Karpas-422 (cell line): ENCODE results near the gene TAS2R30. TPM values are rescaled to one million over a fixed set of nuclear protein-coding genes. Genes with fewer than 3 reads are reported as not detected.
"Not testable (repeated sequence)": the region's sequence is repeated elsewhere in the genome, so short reads cannot be mapped to it uniquely, and the experiment has no call there.

Experiments
- DNase-seq: peaks from one replicate; pipeline ENCODE4 v3.0.0-alpha.2; 2015
- H2AFZ ChIP-seq: fragments of 200-600 bp; sonication (generic); 2 replicates; pipeline ENCODE4 v1.6.1; 2014; ENCODE audit warnings: antibody characterized with exemption, low read length, mixed read lengths
- H3K27ac ChIP-seq: fragments of 200-600 bp; sonication (generic); 2 replicates; pipeline ENCODE4 v1.5.1; 2014; ENCODE audit warnings: mild to moderate bottlenecking, low read length, moderate library complexity
- H3K27me3 ChIP-seq: fragments of 200-600 bp; sonication (generic); 2 replicates; pipeline ENCODE4 v1.6.1; 2014; ENCODE audit warnings: low read length, mixed read lengths
- H3K36me3 ChIP-seq: fragments of 200-600 bp; sonication (generic); 2 replicates; pipeline ENCODE4 v1.6.1; 2014; ENCODE audit warnings: low read length, mixed read lengths; ENCODE audit not compliant: insufficient read depth
- H3K4me1 ChIP-seq: fragments of 200-600 bp; sonication (generic); 2 replicates; pipeline ENCODE4 v1.6.1; 2014; ENCODE audit warnings: mild to moderate bottlenecking, low read length, mixed read lengths
- H3K4me2 ChIP-seq: fragments of 200-600 bp; sonication (generic); 2 replicates; pipeline ENCODE4 v1.6.1; 2014; ENCODE audit warnings: low read length, low read depth, mild to moderate bottlenecking; ENCODE audit not compliant: poor library complexity, severe bottlenecking
- H3K4me3 ChIP-seq: fragments of 200-600 bp; sonication (generic); 2 replicates; pipeline ENCODE4 v1.5.1; 2014; ENCODE audit warnings: mild to moderate bottlenecking, antibody characterized with exemption, low read length, mixed read lengths
- H3K79me2 ChIP-seq: fragments of 200-600 bp; sonication (generic); 2 replicates; pipeline ENCODE4 v1.6.1; 2014; ENCODE audit warnings: mild to moderate bottlenecking, low read length, mixed read lengths
- H3K9ac ChIP-seq: fragments of 200-600 bp; sonication (generic); 2 replicates; pipeline ENCODE4 v1.6.0; 2014; ENCODE audit warnings: low read length
- H3K9me2 ChIP-seq: fragments of 200-600 bp; sonication (generic), shearing (Covaris generic); replicated peaks from 2 replicates; pipeline ENCODE4 v1.6.0; 2014; ENCODE audit warnings: mild to moderate bottlenecking, low read length, moderate library complexity; ENCODE audit not compliant: insufficient read depth
- H3K9me3 ChIP-seq: fragments of 300-700, 200-600 bp; sonication (generic); 2 replicates; pipeline ENCODE4 v1.6.1; 2014; ENCODE audit warnings: low read length, mixed read lengths
- H4K20me1 ChIP-seq: fragments of 200-600 bp; sonication (generic); 2 replicates; pipeline ENCODE4 v1.6.1; 2014; ENCODE audit warnings: mild to moderate bottlenecking, antibody characterized with exemption, low read length, low read depth; ENCODE audit not compliant: insufficient read depth
- total RNA-seq: library from RNA; depleted of rRNA; stranded (reverse); fragments of >200 nt; shearing (Covaris generic); gene quantifications from 2 replicates; pipeline ENCODE4 v1.2.3, GENCODE V29; 2014; ENCODE audit warnings: low replicate concordance

Gene TAS2R30
- total RNA-seq, 1 experiment from 2014 or later: 13.9 TPM

DNA sequence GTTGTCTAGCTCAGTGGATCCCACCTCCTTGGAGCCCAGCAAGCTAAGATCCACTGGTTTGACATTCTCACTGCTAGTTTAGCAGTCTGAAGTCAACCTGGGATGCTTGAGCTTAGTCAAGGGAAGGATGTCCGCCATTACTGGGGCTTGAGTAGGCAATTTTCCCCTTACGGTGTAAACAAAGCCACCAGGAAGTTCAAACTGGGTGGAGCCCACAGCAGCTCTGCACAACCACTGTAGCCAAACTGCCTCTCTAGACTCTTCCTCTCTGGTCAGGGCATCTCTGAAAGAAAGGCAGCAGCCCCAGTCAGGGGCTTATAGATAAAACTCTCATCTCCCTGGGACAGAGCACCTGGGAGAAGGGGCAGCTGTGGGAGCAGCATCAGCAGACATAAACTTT is 25.6 kb downstream of the TAS2R30 start:
- Histone ChIP-seq H3K9me2 (no peaks in the 10 kb centered on the region), H4K20me1 (no peaks in the 10 kb centered on the region), H3K79me2 (peaks cover 89% of the 10 kb centered on the region), H2AFZ (no peak overlapping the region), H3K27ac (no peak overlapping the region), H3K9me3 (0 out of 2 replicates have a peak, but pooled peaks cover under 1% of the 10 kb centered on the region), H3K4me2 (no peak overlapping the region), H3K27me3 (no peaks in the 10 kb centered on the region), H3K9ac (no peak overlapping the region), H3K4me1 (no peaks in the 10 kb centered on the region), H3K4me3 (no peak overlapping the region), H3K36me3 (0 out of 2 replicates have a peak, but pooled peaks cover 10% of the 10 kb centered on the region)
- DNase-seq: no peak

GRCh38 chr12:11107719-11108118 is 26.7 kb downstream of the TAS2R30 start:
- no peak overlapping the region for H3K9ac ChIP-seq
- 0 out of 2 replicates have a peak, but pooled peaks cover 3% of the 10 kb centered on the region for H3K9me3 ChIP-seq
- H3K4me2 ChIP-seq: no peak overlapping the region
- no peaks in the 10 kb centered on the region for H3K9me2 ChIP-seq
- DNase-seq: no peak
- 0 out of 2 replicates have a peak, but pooled peaks cover 11% of the 10 kb centered on the region for H3K36me3 ChIP-seq
- peaks cover 85% of the 10 kb centered on the region for H3K79me2 ChIP-seq
- no peak overlapping the region for H2AFZ ChIP-seq
- H3K4me1 ChIP-seq: no peaks in the 10 kb centered on the region
- H3K27ac ChIP-seq: no peak overlapping the region
- no peaks in the 10 kb centered on the region for H3K27me3 ChIP-seq
- H4K20me1 ChIP-seq: no peaks in the 10 kb centered on the region
- H3K4me3 ChIP-seq: no peak overlapping the region

DNA sequence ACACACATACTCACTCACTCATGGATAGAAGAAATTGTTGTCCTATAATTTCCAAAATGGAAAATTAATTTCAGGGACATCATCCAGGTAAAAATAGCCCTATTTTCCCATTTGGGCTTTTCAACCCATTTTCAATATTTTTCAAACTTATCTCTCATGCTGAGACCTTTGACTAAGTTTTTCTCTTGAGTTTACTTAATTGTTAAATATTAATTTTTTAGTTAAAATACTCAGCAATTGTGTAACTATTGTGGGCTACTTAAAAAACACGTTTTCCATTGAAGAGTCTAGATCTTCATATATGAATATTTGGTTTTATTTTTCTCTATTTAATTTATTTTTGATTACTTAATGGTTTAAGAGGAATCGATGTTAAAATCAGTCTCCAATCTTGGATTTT is 28.2 kb downstream of the TAS2R30 start:
- H3K9me3 ChIP-seq: 0 out of 2 replicates have a peak, but pooled peaks cover 3% of the 10 kb centered on the region
- H3K9ac ChIP-seq: no peak overlapping the region
- H3K9me2 ChIP-seq: no peaks in the 10 kb centered on the region
- no peak overlapping the region for H3K4me3 ChIP-seq
- no peak overlapping the region for H3K4me2 ChIP-seq
- no peaks in the 10 kb centered on the region for H3K27me3 ChIP-seq
- no peak overlapping the region for H2AFZ ChIP-seq
- H3K27ac ChIP-seq: no peak overlapping the region
- H4K20me1 ChIP-seq: no peaks in the 10 kb centered on the region
- 0 out of 2 replicates have a peak, but pooled peaks cover 11% of the 10 kb centered on the region for H3K36me3 ChIP-seq
- H3K79me2 ChIP-seq: peaks cover 76% of the 10 kb centered on the region
- no peaks in the 10 kb centered on the region for H3K4me1 ChIP-seq
- no peak for DNase-seq

GRCh38 chr12:11105546-11105945 is 28.9 kb downstream of the TAS2R30 start:
- Histone ChIP-seq H3K36me3 (0 out of 2 replicates have a peak, but pooled peaks cover 11% of the 10 kb centered on the region), H4K20me1 (no peaks in the 10 kb centered on the region), H3K79me2 (peaks cover 75% of the 10 kb centered on the region), H3K9me2 (no peaks in the 10 kb centered on the region), H3K4me2 (no peak overlapping the region), H2AFZ (no peak overlapping the region), H3K9me3 (0 out of 2 replicates have a peak, but pooled peaks cover 3% of the 10 kb centered on the region), H3K9ac (no peak overlapping the region), H3K4me1 (no peaks in the 10 kb centered on the region), H3K27ac (no peak overlapping the region), H3K4me3 (no peak overlapping the region), H3K27me3 (no peaks in the 10 kb centered on the region)
- DNase-seq: no peak

DNA sequence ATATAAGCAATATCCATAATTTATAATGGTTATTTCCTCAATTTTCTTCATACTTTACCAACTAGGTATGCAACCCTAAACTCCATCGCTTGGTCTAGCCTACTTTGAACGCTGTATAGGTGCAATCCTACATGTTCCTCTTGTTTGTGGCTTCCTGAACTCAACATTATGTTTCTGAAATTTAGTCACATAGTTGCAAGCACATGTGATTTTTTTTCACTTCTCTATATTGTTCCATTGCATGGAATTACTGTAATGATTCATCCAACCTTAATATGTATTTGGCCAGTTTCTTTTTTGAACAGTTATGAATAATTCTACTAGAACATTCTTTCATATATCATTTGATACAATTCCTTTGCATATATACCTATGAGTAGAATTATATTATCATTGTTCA is 39.5 kb downstream of the TAS2R30 start:
- H2AFZ ChIP-seq, H3K9me3 ChIP-seq, H3K27me3 ChIP-seq, H3K4me2 ChIP-seq, DNase-seq, H3K4me1 ChIP-seq, H3K9me2 ChIP-seq, H3K9ac ChIP-seq, H3K36me3 ChIP-seq, H4K20me1 ChIP-seq, H3K4me3 ChIP-seq, H3K27ac ChIP-seq: not testable (repeated sequence)
- peaks cover 19% of the 10 kb centered on the region for H3K79me2 ChIP-seq

GRCh38 chr12:11092128-11092527 is 42.3 kb downstream of the TAS2R30 start, which contains the start of gene TAS2R43:
TSS of gene TAS2R43 (minus strand) at chr12:11092313. CDS start at chr12:11092229, 84 bp downstream.
- H3K9me2 ChIP-seq: no peaks in the 10 kb centered on the region
- no peak within 1 kb of the TSS for H2AFZ ChIP-seq
- H3K4me3 ChIP-seq: no peak within 1 kb of the TSS
- no peaks in the 10 kb centered on the region for H4K20me1 ChIP-seq
- H3K36me3 ChIP-seq: no peaks in the 10 kb centered on the region
- H3K79me2 ChIP-seq: peaks cover 7% of the 10 kb centered on the region; the same call in 1 of the 2 replicates
- no peak within 1 kb of the TSS for H3K27ac ChIP-seq
- no peaks in the 10 kb centered on the region for H3K27me3 ChIP-seq
- no peak for DNase-seq
- H3K9ac ChIP-seq: no peak within 1 kb of the TSS
- H3K4me1 ChIP-seq: no peaks in the 10 kb centered on the region
- no peaks in the 10 kb centered on the region for H3K9me3 ChIP-seq
- H3K4me2 ChIP-seq: no peak within 1 kb of the TSS

- Histone ChIP-seq H3K9ac (no peak overlapping the region), H4K20me1 (no peaks in the 10 kb centered on the region), H2AFZ (no peak overlapping the region), H3K9me3 (no peaks in the 10 kb centered on the region), H3K4me2 (no peak overlapping the region), H3K27ac (no peak overlapping the region), H3K4me1 (no peaks in the 10 kb centered on the region), H3K4me3 (no peak overlapping the region), H3K36me3 (no peaks in the 10 kb centered on the region), H3K27me3 (no peaks in the 10 kb centered on the region), H3K9me2 (no peaks in the 10 kb centered on the region), H3K79me2 (peaks cover 12% of the 10 kb centered on the region; the same call in 1 of the 2 replicates)
- no peak for DNase-seq
Observed at GRCh38 chr12:11089246-11089645, 45.2 kb downstream of the TAS2R30 start.

DNA sequence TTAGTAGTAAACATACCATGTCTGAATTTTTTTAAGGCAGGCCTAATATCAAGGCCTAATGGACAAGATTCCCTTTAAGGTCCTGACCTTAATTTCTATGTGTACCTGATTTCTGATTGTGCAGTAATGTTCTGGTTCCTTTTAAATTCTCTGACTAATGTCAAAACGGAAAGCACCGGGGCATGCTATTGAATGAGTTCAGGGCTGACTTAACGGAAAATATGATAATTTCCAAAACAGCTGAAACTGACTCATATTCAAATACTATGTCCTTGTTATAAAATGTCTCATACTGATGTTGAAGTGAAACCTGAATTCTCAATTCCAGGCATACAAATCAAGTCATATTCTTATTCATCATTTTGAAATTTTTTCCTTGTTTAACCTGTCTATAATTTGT is 49.0 kb downstream of the TAS2R30 start:
- H3K27ac ChIP-seq: no peak overlapping the region
- no peak overlapping the region for H2AFZ ChIP-seq
- no peaks in the 10 kb centered on the region for H3K36me3 ChIP-seq
- no peaks in the 10 kb centered on the region for H3K9me3 ChIP-seq
- H3K9me2 ChIP-seq: no peaks in the 10 kb centered on the region
- H3K79me2 ChIP-seq: peaks cover 13% of the 10 kb centered on the region; the same call in 1 of the 2 replicates
- no peaks in the 10 kb centered on the region for H3K27me3 ChIP-seq
- H3K4me2 ChIP-seq: no peak overlapping the region
- no peaks in the 10 kb centered on the region for H3K4me1 ChIP-seq
- H3K9ac ChIP-seq: no peak overlapping the region
- no peaks in the 10 kb centered on the region for H4K20me1 ChIP-seq
- H3K4me3 ChIP-seq: no peak overlapping the region
- DNase-seq: no peak
